ENCODE data around the gene IGF2BP1. TPM values are rescaled to one million over a fixed set of nuclear protein-coding genes. Genes with fewer than 3 reads are reported as not detected.

IGF2BP1 gene
- total RNA-seq (2022; extraction: Qiagen RNA extraction; ENCODE audit: low read depth): 53.1 to 93.9 TPM (median 91.6 TPM) in 5 replicates

DNA sequence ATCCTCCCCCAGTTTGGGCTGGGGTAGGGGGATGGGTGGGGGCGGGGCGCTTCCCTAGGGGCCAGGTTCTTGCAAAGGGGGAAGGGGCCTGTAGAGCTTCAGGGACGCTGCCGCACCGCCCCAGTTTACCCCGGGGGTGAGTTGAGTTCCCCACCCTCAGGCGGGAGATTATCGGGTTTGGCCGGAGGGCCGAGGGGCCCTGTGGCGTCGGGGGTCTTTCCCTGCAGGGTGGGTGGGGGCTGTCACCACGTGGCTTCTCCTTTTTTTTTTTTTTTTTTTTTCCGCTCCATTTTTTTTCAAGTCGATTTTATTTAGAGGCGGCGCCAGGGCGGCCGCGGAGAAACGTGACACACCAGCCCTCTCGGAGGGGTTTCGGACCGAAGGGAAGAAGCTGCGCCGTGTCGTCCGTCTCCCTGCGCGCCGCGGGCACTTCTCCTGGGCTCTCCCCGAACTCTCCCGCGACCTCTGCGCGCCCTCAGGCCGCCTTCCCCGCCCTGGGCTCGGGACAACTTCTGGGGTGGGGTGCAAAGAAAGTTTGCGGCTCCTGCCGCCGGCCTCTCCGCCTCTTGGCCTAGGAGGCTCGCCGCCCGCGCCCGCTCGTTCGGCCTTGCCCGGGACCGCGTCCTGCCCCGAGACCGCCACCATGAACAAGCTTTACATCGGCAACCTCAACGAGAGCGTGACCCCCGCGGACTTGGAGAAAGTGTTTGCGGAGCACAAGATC is at the start of gene IGF2BP1:
Gene IGF2BP1 (plus strand): TSS at position 283 of the 724 bp plus-strand sequence. CDS start 361 bp downstream, at position 644.

Other genes with a start within 250 kb of the IGF2BP1 start
- gene TTLL6, start 180.2 kb upstream of the IGF2BP1 start, total RNA-seq (2022; extraction: Qiagen RNA extraction; ENCODE audit: low read depth): 0.50 to 0.60 TPM (median 0.56 TPM) in 5 replicates
- 64.9 to 77.4 TPM (median 68.9 TPM) in 5 replicates for gene CALCOCO2, start 166.3 kb upstream of the IGF2BP1 start, total RNA-seq (2022; extraction: Qiagen RNA extraction; ENCODE audit: low read depth)
- 498 to 723 TPM (median 555 TPM) in 5 replicates for gene ATP5MC1, start 104.6 kb upstream of the IGF2BP1 start, total RNA-seq (2022; extraction: Qiagen RNA extraction; ENCODE audit: low read depth)
- 125 to 133 TPM (median 130 TPM) in 5 replicates for gene UBE2Z, start 89.0 kb upstream of the IGF2BP1 start, total RNA-seq (2022; extraction: Qiagen RNA extraction; ENCODE audit: low read depth)
- 271 to 317 TPM (median 289 TPM) in 5 replicates for gene SNF8, start 52.5 kb upstream of the IGF2BP1 start, total RNA-seq (2022; extraction: Qiagen RNA extraction; ENCODE audit: low read depth)
- gene GIP, start 28.8 kb upstream of the IGF2BP1 start, total RNA-seq (2022; extraction: Qiagen RNA extraction; ENCODE audit: low read depth): 2.9 to 4.4 TPM (median 3.8 TPM) in 5 replicates
- 0.38 to 0.53 TPM (median 0.45 TPM) in 5 replicates for gene B4GALNT2, start 135.4 kb downstream of the IGF2BP1 start, total RNA-seq (2022; extraction: Qiagen RNA extraction; ENCODE audit: low read depth)
- gene GNGT2, start 213.2 kb downstream of the IGF2BP1 start, total RNA-seq (2022; extraction: Qiagen RNA extraction; ENCODE audit: low read depth): 0.18 to 0.38 TPM (median 0.25 TPM) in 5 replicates
- 0.11 to 0.12 TPM in 2 of 5 replicates, not detected in the others for gene ABI3, start 213.3 kb downstream of the IGF2BP1 start, total RNA-seq (2022; extraction: Qiagen RNA extraction; ENCODE audit: low read depth)
- 0.48 to 1.1 TPM (median 0.63 TPM) in 5 replicates for gene PHOSPHO1, start 233.4 kb downstream of the IGF2BP1 start, total RNA-seq (2022; extraction: Qiagen RNA extraction; ENCODE audit: low read depth)